ENCODE measurements around the gene CUEDC1. TPM values are rescaled to one million over a fixed set of nuclear protein-coding genes. Genes with fewer than 3 reads are reported as not detected.

CUEDC1 gene
- total RNA-seq, 1 experiment from 2014 or later, result 26.7 TPM

DNA sequence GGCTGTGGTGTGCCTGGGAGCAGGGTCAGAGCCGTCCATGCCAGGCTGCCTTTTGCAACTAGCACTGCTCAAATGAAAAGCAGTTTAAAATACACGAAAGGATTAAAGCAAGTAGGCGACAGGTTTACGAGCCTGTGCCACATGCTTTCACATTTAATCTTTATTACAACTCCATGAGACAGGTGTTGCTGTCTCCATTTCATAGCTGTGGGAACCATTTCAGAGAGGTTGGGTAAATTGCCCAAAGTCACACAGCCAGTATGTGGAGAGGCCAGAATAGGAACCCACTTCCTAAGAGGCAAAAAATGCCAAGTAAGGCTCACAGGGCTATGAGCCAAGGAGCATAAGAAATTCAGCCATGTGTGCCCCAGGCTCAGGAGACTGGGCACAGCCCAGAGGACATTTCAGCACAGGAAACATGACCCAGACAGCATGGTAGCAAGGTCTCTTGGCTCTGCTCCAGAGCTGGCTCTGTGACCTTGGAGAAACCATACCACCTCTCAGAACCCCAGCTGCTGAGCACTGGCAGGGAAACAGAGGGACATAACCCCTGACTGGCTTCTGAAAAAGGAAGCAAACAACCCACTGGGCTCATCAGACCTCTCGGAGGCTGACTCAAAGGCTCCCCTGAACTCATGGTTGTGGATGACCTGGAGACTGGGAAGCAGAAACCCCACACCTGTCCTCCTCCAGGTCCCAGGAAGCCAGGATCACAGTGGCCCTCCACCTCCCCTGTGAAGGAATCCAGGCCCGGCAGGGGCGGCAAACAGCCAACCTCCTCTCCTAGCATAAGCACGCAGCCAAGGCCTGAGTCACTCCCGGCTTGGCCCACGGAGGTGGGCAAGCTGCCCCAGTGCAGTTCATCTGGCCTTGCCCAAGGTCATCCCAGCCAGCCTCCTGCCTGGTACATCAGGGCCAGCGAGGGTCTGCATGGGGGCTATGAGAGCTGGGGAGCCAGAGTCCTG is 65.0 kb downstream of the CUEDC1 start:
- in situ Hi-C loops (cut with HindIII; ENCODE audit: low sequenced_read_pairs), result no loop called here
- peak; percentile 79 for DNase-seq (ENCODE audit: low spot score)

- DNase-seq (ENCODE audit: low spot score), result no peak
- in situ Hi-C loops (cut with HindIII; ENCODE audit: low sequenced_read_pairs), result no loop called here
Measured at GRCh38 chr17:57889252-57889651, 66.0 kb downstream of the CUEDC1 start.

DNA sequence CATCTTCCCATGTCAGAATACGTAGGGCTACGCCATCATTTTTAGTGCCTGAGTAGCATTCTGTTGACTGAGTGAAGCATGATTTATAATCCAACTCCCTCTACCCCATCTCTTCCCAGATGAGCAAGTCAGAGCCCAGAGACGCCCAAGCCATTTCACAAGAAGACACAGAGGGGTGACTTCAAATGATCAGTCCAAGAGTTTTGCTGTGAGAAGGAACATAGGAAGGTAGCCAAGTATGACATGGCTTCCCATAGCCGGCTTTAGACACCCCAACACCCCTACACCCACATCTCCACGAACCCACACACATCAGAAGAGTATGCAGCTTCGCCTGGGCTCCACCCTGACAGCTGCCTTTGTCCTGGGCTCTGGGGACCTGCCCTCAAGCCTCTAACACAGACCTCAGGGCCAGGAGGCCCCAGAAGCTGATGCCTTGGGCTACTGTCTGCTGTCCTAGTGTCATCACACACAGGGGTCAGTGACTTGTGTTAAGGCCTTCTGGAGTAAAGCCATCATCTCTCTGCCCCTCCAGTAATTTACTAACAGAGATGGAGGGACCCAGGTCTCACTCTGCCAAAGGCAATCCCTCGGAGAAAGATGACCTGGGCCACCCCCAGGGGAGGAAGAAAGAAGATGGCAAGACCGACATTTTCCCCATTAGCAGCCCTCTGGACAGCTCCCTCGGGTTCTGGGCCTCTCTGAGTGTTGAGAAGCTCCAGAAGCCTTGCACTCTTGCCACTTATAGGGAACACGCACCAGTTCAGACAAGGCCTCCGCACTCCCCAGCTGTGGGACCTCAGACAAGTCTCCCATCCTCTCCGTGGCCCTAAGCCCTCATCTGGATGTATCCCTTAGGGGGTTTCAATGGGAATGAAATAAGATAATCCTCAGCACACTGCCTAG is 66.6 kb downstream of the CUEDC1 start:
- DNase-seq (ENCODE audit: low spot score), result no peak
- in situ Hi-C loops (cut with HindIII; ENCODE audit: low sequenced_read_pairs), result no loop called here

DNA sequence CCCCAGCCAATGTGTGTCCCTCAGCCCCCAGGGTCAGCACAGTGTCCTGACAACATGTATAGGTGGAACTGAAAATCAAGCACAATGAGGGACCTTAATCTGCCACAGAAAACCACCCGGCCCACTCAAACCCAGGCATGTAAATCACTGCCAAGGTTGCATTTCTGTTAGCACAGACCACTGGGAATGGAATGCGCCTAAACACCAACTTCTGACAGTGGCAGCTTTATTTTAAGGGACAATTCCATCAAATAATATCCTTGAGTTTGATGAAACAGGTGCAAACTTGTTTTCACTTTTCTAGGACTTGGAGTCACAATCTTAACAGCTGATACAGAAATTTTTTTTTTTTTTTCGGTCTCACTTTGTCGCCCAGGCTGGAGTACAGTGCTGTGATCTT is 68.1 kb downstream of the CUEDC1 start:
- in situ Hi-C loops (cut with HindIII; ENCODE audit: low sequenced_read_pairs), result no loop called here
- no peak for DNase-seq (ENCODE audit: low spot score)

- in situ Hi-C loops (cut with HindIII; ENCODE audit: low sequenced_read_pairs), result no loop called here
- DNase-seq (ENCODE audit: low spot score), result no peak
Measured at GRCh38 chr17:57886020-57886419, 69.2 kb downstream of the CUEDC1 start.

- no peak for DNase-seq (ENCODE audit: low spot score)
- in situ Hi-C loops (cut with HindIII; ENCODE audit: low sequenced_read_pairs), result no loop called here
Measured at GRCh38 chr17:57885148-57885915, 69.9 kb downstream of the CUEDC1 start.

DNA sequence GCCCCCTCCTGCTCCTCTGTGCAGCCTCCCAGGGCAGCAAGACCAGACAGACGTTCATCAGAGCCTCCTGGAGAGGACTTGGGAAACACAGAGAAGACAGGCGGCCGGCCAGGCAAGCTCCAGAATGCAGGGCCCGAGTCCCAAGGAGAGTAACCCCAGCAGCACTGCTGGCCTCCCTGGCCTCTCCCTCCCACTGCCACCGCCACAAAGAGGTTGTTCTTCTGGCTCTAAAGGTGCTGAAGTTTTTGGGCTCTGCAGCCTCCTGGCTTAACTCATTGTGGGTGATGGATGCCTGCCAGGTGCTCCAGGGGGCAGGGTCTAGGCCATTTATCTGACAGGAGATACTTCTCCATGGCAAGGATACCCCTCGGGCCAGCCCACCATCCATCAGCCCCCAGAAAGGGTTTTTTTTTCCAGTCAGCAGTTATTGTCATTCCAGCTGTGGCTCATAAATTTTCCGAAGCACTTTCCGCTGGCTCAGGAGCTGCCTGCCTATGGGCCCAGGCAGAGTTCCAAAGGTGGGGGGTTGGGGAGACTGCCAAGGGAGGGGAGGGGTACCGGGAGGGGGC is 73.3 kb downstream of the CUEDC1 start:
- in situ Hi-C loops (cut with HindIII; ENCODE audit: low sequenced_read_pairs), result no loop called here
- DNase-seq (ENCODE audit: low spot score), result no peak

DNA sequence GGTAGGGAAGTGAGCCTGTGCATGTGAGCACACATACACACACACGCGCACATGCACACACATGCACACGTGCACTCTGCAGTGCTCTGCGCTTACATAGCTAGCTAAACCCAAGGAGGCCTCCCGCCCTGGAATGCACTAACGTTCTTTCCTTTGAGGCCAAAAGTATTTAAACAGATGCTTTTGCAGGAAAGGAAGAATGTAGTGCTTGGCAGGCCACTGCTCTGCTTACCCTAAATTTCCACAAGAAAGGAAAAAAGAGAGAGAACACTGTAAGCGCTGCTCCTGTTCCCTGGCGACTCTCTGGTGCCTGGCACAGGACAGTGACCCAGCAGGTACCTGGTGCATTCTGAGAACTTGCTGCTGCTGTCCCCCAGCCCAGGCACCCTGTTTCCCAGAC is 74.1 kb downstream of the CUEDC1 start:
- in situ Hi-C loops (cut with HindIII; ENCODE audit: low sequenced_read_pairs), result no loop called here
- no peak for DNase-seq (ENCODE audit: low spot score)

GRCh38 chr17:57880086-57880456 is 75.1 kb downstream of the CUEDC1 start:
- DNase-seq (ENCODE audit: low spot score), result no peak
- in situ Hi-C loops (cut with HindIII; ENCODE audit: low sequenced_read_pairs), result no loop called here

GRCh38 chr17:57879437-57880085 is 75.7 kb downstream of the CUEDC1 start:
- DNase-seq (ENCODE audit: low spot score), result no peak
- in situ Hi-C loops (cut with HindIII; ENCODE audit: low sequenced_read_pairs), result no loop called here

- in situ Hi-C loops (cut with HindIII; ENCODE audit: low sequenced_read_pairs), result no loop called here
- no peak for DNase-seq (ENCODE audit: low spot score)
Measured at GRCh38 chr17:57877803-57878377, 77.3 kb downstream of the CUEDC1 start.

- DNase-seq (ENCODE audit: low spot score), result no peak
- in situ Hi-C loops (cut with HindIII; ENCODE audit: low sequenced_read_pairs), result no loop called here
Measured at GRCh38 chr17:57876866-57877237, 78.4 kb downstream of the CUEDC1 start.

DNA sequence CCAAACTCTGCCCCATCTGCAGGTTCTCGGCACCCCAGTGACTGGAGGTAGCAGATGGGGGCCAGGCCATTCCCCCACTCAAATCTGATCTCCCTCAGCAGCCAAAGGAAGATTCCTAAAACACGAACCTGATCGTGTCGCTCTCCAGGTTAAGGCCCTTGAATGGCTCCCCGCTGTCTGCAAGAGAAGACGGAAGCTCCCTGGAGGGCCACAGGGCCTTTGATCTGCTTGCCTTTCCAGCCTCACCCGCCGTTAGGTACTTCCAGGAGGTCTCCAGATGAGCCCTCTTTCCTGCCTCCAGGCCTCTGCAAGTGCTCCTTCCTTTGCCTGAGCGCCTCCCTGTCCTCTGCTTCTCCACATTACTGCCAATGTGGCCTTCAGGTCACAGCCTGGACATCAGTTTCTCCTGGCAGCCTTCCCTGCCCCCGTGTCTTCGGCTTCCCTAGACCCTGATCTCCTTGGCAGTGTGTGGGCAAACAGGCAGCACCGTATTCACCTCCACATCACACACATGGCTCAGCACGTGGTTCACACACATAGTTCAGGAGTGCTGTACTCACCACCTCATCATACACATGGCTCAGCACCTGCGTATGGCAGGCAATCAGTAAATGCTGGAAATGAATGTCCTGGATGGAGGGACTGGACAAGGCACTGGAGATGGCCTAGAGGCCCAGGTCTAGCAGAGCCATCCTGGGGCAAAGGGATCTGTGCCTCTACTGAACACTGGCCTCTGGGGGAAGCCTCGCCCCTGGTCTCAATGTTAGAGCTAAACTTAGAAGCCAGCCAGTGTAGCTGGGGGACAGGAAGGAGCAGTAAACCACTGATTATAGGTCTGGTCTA is 79.0 kb downstream of the CUEDC1 start:
- in situ Hi-C loops (cut with HindIII; ENCODE audit: low sequenced_read_pairs), result no loop called here
- DNase-seq (ENCODE audit: low spot score), result no peak

- DNase-seq (ENCODE audit: low spot score), result no peak
- in situ Hi-C loops (cut with HindIII; ENCODE audit: low sequenced_read_pairs), result no loop called here
Measured at GRCh38 chr17:57875290-57876022, 79.8 kb downstream of the CUEDC1 start.

GRCh38 chr17:57874434-57875289 is 80.5 kb downstream of the CUEDC1 start:
- in situ Hi-C loops (cut with HindIII; ENCODE audit: low sequenced_read_pairs), result no loop called here
- DNase-seq (ENCODE audit: low spot score), result peak; percentile 89

DNA sequence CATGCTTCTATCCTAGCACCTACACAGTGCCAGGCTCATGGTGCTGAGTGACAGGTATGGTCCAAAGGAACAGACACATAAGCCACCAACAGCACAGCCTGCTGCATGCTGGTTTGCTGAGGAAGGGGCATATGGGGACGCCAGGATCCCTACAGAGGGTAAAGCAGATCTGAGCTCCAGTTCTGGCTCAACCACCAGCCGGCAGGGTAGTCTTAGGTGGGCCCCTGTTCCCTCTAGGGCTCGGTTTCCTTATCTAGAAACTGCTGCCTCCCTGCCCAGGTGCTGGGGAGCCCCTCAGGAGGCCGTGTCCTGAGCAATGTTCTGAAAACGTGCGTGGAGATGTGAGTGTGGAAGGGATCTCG is 81.2 kb downstream of the CUEDC1 start:
- in situ Hi-C loops (cut with HindIII; ENCODE audit: low sequenced_read_pairs), result no loop called here

More for the DNA sequence above, 81.2 kb downstream of the CUEDC1 start:
- no peak for DNase-seq (ENCODE audit: low spot score)

Data from G401 (cell line).